Neural cell (in vitro differentiated cells): ENCODE results near the gene ACTN1. TPM values are rescaled to one million over a fixed set of nuclear protein-coding genes. Genes with fewer than 3 reads are reported as not detected.

Source experiments
- H2AFZ ChIP-seq: fragments of 200-600, 300-800 bp; sonication (generic), shearing (Covaris generic); 2 replicates; pipeline ENCODE4 v1.6.0; 2014; ENCODE audit warnings: low read depth, mild to moderate bottlenecking, antibody characterized with exemption, low read length, moderate library complexity
- H3F3A ChIP-seq: fragments of 200-600 bp; shearing (Covaris generic); 2 replicates; pipeline ENCODE4 v1.6.1; 2016; ENCODE audit warnings: mild to moderate bottlenecking, moderate library complexity, mixed read lengths, antibody characterized with exemption, low read length; ENCODE audit not compliant: insufficient read depth, poor library complexity, severe bottlenecking
- H3K27ac ChIP-seq: fragments of 200-600, 300-800 bp; sonication (generic), shearing (Covaris generic); 2 replicates; pipeline ENCODE4 v1.5.1; 2014; ENCODE audit warnings: mild to moderate bottlenecking, low read length, moderate library complexity
- H3K27me3 ChIP-seq: fragments of 300-800, 200-600 bp; sonication (generic), shearing (Covaris generic); 2 replicates; pipeline ENCODE4 v1.6.0; 2014; ENCODE audit warnings: mild to moderate bottlenecking, low read depth, low read length, moderate library complexity; ENCODE audit not compliant: insufficient read depth
- H3K36me3 ChIP-seq: fragments of 300-800, 200-600 bp; sonication (generic), shearing (Covaris generic); 2 replicates; pipeline ENCODE4 v1.5.1; 2014; ENCODE audit warnings: mild to moderate bottlenecking, antibody characterized with exemption, low read length, moderate library complexity; ENCODE audit not compliant: insufficient read depth
- H3K4me2 ChIP-seq: fragments of 300-800, 200-600 bp; sonication (generic), shearing (Covaris generic); 2 replicates; pipeline ENCODE4 v1.6.0; 2014; ENCODE audit warnings: mild to moderate bottlenecking, low read length
- H3K4me3 ChIP-seq: fragments of 300-800, 200-600 bp; sonication (generic), shearing (Covaris generic); 2 replicates; pipeline ENCODE4 v1.5.1; 2014; ENCODE audit warnings: mild to moderate bottlenecking, low read length, moderate library complexity
- H3K79me2 ChIP-seq: fragments of 200-600 bp; shearing (Covaris generic); replicated peaks from 2 replicates; pipeline ENCODE4 v1.6.0; 2014; ENCODE audit warnings: mild to moderate bottlenecking, low read length, moderate library complexity; ENCODE audit not compliant: insufficient read depth
- H3K9ac ChIP-seq: fragments of 300-800, 200-600 bp; sonication (generic), shearing (Covaris generic); 2 replicates; pipeline ENCODE4 v1.6.1; 2016; ENCODE audit warnings: mild to moderate bottlenecking, low read length, mixed read lengths
- H3K9me2 ChIP-seq: fragments of 200-600 bp; shearing (Covaris generic); 2 replicates; pipeline ENCODE4 v1.6.1; 2016; ENCODE audit warnings: mild to moderate bottlenecking, low read length, mixed read lengths; ENCODE audit not compliant: insufficient read depth
- H3K9me3 ChIP-seq: fragments of 200-600, 300-800 bp; sonication (generic), shearing (Covaris generic); 2 replicates; pipeline ENCODE4 v1.6.1; 2016; ENCODE audit warnings: mild to moderate bottlenecking, mixed run types, low read length, moderate library complexity, mixed read lengths
- H4K20me1 ChIP-seq: fragments of 200-600 bp; shearing (Covaris generic); 2 replicates; pipeline ENCODE4 v1.6.1; 2016; ENCODE audit warnings: mild to moderate bottlenecking, mixed run types; ENCODE audit not compliant: insufficient read depth
- CTCF ChIP-seq: fragments of 450-650 bp; IDR thresholded peaks from 2 replicates; pipeline ENCODE4 v1.5.1; 2014; ENCODE audit warnings: antibody characterized with exemption, mild to moderate bottlenecking, moderate library complexity; ENCODE audit not compliant: poor library complexity, severe bottlenecking
- EP300 ChIP-seq: fragments of 450-650 bp; conservative IDR thresholded peaks from 2 replicates; pipeline ENCODE4 v1.6.1; 2014; ENCODE audit warnings: antibody characterized with exemption, mild to moderate bottlenecking, moderate library complexity; ENCODE audit not compliant: poor library complexity, severe bottlenecking
- EZH2 ChIP-seq: fragments of 200-600, 300-800 bp; shearing (Covaris generic), sonication (generic); IDR thresholded peaks from 2 replicates; pipeline ENCODE4 v1.6.1; 2014; ENCODE audit warnings: antibody characterized with exemption, low read length, borderline replicate concordance, mild to moderate bottlenecking; ENCODE audit not compliant: insufficient read depth, poor library complexity, severe bottlenecking
- MXI1 ChIP-seq: fragments of 450-650 bp; conservative IDR thresholded peaks from 2 replicates; pipeline ENCODE4 v1.6.1; 2014; ENCODE audit warnings: antibody characterized with exemption, mild to moderate bottlenecking; ENCODE audit not compliant: poor library complexity, severe bottlenecking
- POLR2AphosphoS5 ChIP-seq: IDR thresholded peaks from 2 replicates; pipeline ENCODE4 v1.6.1; 2012
- RAD21 ChIP-seq: fragments of 450-650 bp; conservative IDR thresholded peaks from 2 replicates; pipeline ENCODE4 v1.6.1; 2014; ENCODE audit warnings: antibody characterized with exemption, mild to moderate bottlenecking, moderate library complexity
- REST ChIP-seq: IDR thresholded peaks from 2 replicates; pipeline ENCODE4 v1.6.1; 2012; ENCODE audit warnings: borderline replicate concordance
- SMC3 ChIP-seq: fragments of 450-650 bp; conservative IDR thresholded peaks from 2 replicates; pipeline ENCODE4 v1.6.1; 2014; ENCODE audit warnings: antibody characterized with exemption, mild to moderate bottlenecking, moderate library complexity; ENCODE audit not compliant: poor library complexity
- TAF1 ChIP-seq: IDR thresholded peaks from 2 replicates; pipeline ENCODE4 v1.6.1; 2012; ENCODE audit warnings: low read depth
- polyA plus RNA-seq: library from polyadenylated mRNA; depleted of rRNA; stranded (reverse); fragments of >200 nt; gene quantifications from 2 replicates; pipeline ENCODE4 v1.2.3, GENCODE V29; 2014

The ACTN1 gene
- polyA plus RNA-seq, 1 donor from 2014 or later: 10.8 TPM

- no peak overlapping the region for H3K9ac ChIP-seq
- H3K79me2 ChIP-seq: peaks cover 7% of the 10 kb centered on the region
- H3K9me2 ChIP-seq: no peaks in the 10 kb centered on the region
- H3K27me3 ChIP-seq: no peaks in the 10 kb centered on the region
- TF ChIP-seq TAF1: no peak
- TF ChIP-seq RAD21: no peak
- no peak for TF ChIP-seq EZH2
- H3K36me3 ChIP-seq: no peaks in the 10 kb centered on the region
- no peaks in the 10 kb centered on the region for H3K9me3 ChIP-seq
- no peaks in the 10 kb centered on the region for H3F3A ChIP-seq
- H3K4me3 ChIP-seq: no peak overlapping the region
- H2AFZ ChIP-seq: no peak overlapping the region
- no peak overlapping the region for H3K4me2 ChIP-seq
- H4K20me1 ChIP-seq: no peaks in the 10 kb centered on the region
- no peak overlapping the region for H3K27ac ChIP-seq
Observed at GRCh38 chr14:68962681-68963080, 16.4 kb downstream of the ACTN1 start.

GRCh38 chr14:68961781-68962584 is 17.1 kb downstream of the ACTN1 start:
- no peaks in the 10 kb centered on the region for H4K20me1 ChIP-seq
- H3K4me2 ChIP-seq: no peak overlapping the region
- H3K4me3 ChIP-seq: no peak overlapping the region
- no peaks in the 10 kb centered on the region for H3F3A ChIP-seq
- no peaks in the 10 kb centered on the region for H3K27me3 ChIP-seq
- no peak overlapping the region for H3K9ac ChIP-seq
- H2AFZ ChIP-seq: no peak overlapping the region
- H3K9me2 ChIP-seq: no peaks in the 10 kb centered on the region
- TF ChIP-seq SMC3: no peak
- TF ChIP-seq POLR2AphosphoS5: no peak
- no peak for TF ChIP-seq EZH2
- TF ChIP-seq CTCF: no peak
- TF ChIP-seq RAD21: no peak
- TF ChIP-seq TAF1: no peak
- TF ChIP-seq EP300: no peak
- no peak for TF ChIP-seq MXI1
- no peak for TF ChIP-seq REST
- H3K9me3 ChIP-seq: no peaks in the 10 kb centered on the region
- H3K36me3 ChIP-seq: no peaks in the 10 kb centered on the region
- no peak overlapping the region for H3K27ac ChIP-seq
- H3K79me2 ChIP-seq: peaks cover 11% of the 10 kb centered on the region
